ENCODE data around the gene IGFBP6. TPM values are rescaled to one million over a fixed set of nuclear protein-coding genes. Genes with fewer than 3 reads are reported as not detected.
"Not testable (repeated sequence)": the region's sequence is repeated elsewhere in the genome, so short reads cannot be mapped to it uniquely, and the experiment has no call there.

Gene IGFBP6
- total RNA-seq, 2 donors from 2014 or later: 7.2 to 14.6 TPM

DNA sequence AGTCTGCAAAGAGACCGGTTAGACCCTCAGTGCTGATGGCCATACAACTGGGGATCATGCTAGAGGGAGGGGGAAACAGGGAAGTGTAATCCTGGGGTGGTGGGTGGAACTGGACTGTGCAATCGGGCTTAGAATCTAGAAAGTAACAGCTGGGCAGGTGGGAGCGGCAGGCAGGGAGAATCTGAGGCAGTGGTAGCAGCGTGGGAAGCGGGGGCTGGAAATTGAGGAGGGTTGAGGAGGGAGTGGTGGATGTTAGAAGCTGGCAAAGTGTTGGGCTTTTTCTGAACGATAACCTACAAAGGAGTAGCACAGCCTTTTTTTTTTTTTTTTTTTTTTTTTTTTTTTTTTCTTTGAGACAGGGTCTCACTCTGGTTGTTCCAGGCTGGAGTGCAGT lies 3.1 kb upstream of the IGFBP6 start:
- H3K27me3 ChIP-seq: no peaks in the 10 kb centered on the region
- H3K27ac ChIP-seq: peak overlapping the region; percentile 55
- DNase-seq: peak; percentile 16
- TF ChIP-seq, protein P1, sequence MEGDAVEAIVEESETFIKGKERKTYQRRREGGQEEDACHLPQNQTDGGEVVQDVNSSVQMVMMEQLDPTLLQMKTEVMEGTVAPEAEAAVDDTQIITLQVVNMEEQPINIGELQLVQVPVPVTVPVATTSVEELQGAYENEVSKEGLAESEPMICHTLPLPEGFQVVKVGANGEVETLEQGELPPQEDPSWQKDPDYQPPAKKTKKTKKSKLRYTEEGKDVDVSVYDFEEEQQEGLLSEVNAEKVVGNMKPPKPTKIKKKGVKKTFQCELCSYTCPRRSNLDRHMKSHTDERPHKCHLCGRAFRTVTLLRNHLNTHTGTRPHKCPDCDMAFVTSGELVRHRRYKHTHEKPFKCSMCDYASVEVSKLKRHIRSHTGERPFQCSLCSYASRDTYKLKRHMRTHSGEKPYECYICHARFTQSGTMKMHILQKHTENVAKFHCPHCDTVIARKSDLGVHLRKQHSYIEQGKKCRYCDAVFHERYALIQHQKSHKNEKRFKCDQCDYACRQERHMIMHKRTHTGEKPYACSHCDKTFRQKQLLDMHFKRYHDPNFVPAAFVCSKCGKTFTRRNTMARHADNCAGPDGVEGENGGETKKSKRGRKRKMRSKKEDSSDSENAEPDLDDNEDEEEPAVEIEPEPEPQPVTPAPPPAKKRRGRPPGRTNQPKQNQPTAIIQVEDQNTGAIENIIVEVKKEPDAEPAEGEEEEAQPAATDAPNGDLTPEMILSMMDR (IDR thresholded peaks at IDR 0.05): no peak
- peak overlapping the region in 1 of 2 donors; percentile 41 for H3K9ac ChIP-seq (ENCODE audit: low read depth in 2 of 2, low read length in 2 of 2)
- H3K36me3 ChIP-seq: no peaks in the 10 kb centered on the region
- no peak overlapping the region for H3K4me3 ChIP-seq
- intact Hi-C loops (cut with DNase I): no loop called here
- H3K4me1 ChIP-seq: peaks cover 12% of the 10 kb centered on the region
- H3K9me3 ChIP-seq: no peaks in the 10 kb centered on the region

DNA sequence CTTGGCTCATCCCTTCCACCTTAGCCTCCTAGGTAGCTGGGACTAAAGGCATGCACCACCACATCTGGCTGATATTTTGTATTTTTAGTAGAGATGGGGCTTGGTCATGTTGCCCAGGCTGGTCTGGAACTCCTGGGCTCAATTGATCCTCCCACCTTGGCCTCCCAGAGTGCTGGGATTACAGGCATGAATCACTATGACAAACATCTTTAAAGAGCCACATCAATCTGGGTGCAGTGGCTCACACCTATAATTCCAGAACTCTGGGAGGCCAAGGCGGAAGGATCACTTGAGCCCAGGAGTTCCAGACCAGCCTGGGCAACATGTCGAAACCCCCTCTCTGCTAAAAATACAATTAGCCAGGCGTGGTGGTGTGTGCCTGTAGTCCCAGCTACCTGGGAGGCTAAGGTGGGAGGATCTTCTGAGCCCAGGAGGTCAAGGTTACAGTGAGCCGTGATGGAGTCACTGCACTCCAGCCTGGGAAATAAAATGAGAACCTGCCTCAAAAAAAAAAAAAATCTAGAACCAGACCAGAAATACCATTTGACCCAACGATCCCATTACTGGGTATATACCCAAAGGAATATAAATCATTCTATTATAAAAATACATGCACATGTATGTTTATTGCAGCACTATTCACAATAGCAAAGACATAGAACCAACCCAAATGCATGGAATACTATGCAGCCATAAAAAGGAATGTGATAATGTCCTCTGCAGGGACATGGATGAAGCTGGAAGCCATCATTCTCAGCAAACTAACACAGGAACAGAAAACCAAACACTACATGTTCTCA lies 2.5 kb upstream of the IGFBP6 start:
- H3K9me3 ChIP-seq; intact Hi-C loops (cut with DNase I); H3K27ac ChIP-seq; H3K27me3 ChIP-seq; H3K36me3 ChIP-seq; H3K9ac ChIP-seq (ENCODE audit: low read depth in 2 of 2, low read length in 2 of 2); H3K4me3 ChIP-seq: not testable (repeated sequence)
- peaks cover 12% of the 10 kb centered on the region for H3K4me1 ChIP-seq
- peak; percentile 12 for DNase-seq

DNA sequence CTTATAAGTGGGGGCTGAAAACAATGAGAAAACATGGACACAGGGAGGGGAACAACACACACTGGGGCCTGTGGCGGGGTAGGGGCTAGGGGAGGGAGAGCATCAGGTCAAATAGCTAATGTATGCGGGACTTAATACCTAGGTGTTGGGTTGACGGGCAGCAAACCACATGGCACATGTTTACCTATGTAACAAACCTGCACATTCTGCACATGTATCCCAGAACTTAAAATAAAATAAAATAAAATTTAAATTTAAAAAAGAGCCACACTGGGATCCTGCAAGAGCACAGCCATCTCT lies 1.9 kb upstream of the IGFBP6 start:
- intact Hi-C loops (cut with DNase I); DNase-seq: not testable (repeated sequence)
- H3K27ac ChIP-seq: peak overlapping the region; percentile 55

DNA sequence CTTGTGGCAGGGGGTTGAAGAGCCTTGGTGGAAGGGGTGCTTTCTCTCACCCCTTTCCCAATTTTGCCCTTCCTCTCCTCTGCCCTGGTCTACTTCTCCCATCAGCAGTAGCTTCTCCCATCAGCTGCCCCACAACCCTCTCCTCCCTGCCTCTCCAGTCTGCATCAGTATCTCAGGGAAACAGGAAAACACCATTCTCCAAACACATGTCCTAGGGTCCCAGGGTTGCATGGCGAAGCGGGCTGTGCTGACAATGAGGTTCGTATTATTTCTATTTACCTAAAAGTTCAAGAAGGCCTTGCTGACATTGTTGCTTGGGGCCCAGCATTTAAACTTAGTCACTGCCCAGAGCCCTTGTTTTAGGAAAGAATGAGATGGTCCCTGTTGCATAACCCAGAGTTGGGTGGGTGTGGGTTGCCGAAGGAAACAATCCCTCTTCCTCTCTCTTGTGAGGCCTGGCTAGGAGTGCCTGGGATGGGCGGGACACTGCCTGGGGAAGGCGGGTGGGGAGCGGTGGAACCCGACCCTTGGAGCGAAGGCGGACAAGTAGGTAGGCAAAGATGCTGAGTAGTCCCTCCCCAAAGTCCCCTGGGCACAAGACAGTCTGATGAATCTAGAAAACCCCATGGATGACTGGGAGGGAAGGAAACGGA lies 1.3 kb upstream of the IGFBP6 start:
- peak overlapping the region; percentile 69 for H3K27ac ChIP-seq
- intact Hi-C loops (cut with DNase I): no loop called here

More for the DNA sequence above, 1.9 kb upstream of the IGFBP6 start:
- peaks cover 12% of the 10 kb centered on the region for H3K4me1 ChIP-seq
- H3K4me3 ChIP-seq; H3K27me3 ChIP-seq; H3K9ac ChIP-seq (ENCODE audit: low read depth in 2 of 2, low read length in 2 of 2); H3K9me3 ChIP-seq; H3K36me3 ChIP-seq: not testable (repeated sequence)

DNA sequence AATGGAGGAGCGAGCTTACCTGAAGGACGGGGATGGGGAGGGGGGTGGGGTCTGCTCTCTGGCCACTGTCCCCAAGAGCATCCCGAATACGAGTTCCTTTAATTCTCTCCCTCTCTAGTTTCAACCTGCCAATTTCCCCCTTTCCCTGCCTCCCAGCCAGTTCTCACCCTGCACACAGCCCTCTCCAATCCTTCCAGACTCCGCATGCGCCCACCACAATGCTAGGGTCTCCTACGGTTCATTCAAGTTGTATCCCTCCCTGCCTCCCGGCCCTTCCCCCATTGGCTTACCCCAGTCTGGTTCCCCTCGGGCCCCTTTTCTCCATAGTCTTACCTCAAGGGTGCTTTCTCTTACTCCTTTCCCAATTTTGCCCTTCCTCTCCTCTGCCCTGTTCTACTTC lies 708 bp upstream of the IGFBP6 start:
- Histone ChIP-seq H3K9me3 (no peaks in the 10 kb centered on the region), H3K4me3 (peak overlapping the region; percentile 43), H3K36me3 (no peaks in the 10 kb centered on the region), H3K27me3 (no peaks in the 10 kb centered on the region), H3K9ac (ENCODE audit: low read depth in 2 of 2, low read length in 2 of 2) (peak overlapping the region; percentile 61 to 84), H3K27ac (peak overlapping the region; percentile 69), H3K4me1 (peaks cover 12% of the 10 kb centered on the region)
- TF ChIP-seq, protein P1 (IDR thresholded peaks at IDR 0.05): no peak
- DNase-seq: peak; percentile 19
- intact Hi-C loops (cut with DNase I): no loop called here

More for the DNA sequence above, 1.3 kb upstream of the IGFBP6 start:
- Histone ChIP-seq H3K9me3 (no peaks in the 10 kb centered on the region), H3K4me3 (no peak overlapping the region), H3K4me1 (peaks cover 12% of the 10 kb centered on the region), H3K27me3 (no peaks in the 10 kb centered on the region), H3K36me3 (no peaks in the 10 kb centered on the region), H3K9ac (ENCODE audit: low read depth in 2 of 2, low read length in 2 of 2) (peak overlapping the region in 1 of 2 donors; percentile 46)
- TF ChIP-seq, protein P1 (IDR thresholded peaks at IDR 0.05): no peak
- DNase-seq: peak; percentile 62

DNA sequence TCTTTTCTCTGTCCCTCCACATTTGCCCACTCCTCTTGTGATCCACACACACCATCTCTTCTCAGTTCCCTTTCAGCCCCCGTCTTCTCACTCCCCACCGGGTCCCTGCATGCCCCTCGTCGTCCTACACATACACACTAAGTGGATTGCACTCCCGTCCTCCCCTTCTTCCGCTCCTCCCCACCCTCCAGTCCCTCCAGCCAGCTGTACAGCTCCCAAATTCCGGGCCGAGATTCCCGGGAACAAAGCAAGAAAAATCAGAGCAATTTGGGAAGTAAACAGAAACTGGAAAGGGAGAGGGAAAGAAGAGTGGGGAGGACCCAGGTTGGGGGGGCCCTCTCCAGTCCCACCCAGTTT lies 282 bp upstream of the IGFBP6 start:
- intact Hi-C loops (cut with DNase I): no loop called here
- H3K4me1 ChIP-seq: peaks cover 12% of the 10 kb centered on the region
- no peaks in the 10 kb centered on the region for H3K27me3 ChIP-seq
- H3K4me3 ChIP-seq: peak overlapping the region; percentile 43
- H3K9ac ChIP-seq (ENCODE audit: low read depth in 2 of 2, low read length in 2 of 2): peak overlapping the region; percentile 61 to 84
- no peaks in the 10 kb centered on the region for H3K9me3 ChIP-seq
- TF ChIP-seq, protein P1 (IDR thresholded peaks at IDR 0.05): no peak
- peak overlapping the region; percentile 69 for H3K27ac ChIP-seq
- H3K36me3 ChIP-seq: no peaks in the 10 kb centered on the region
- DNase-seq: no peak
